Measurements from ENCODE around the gene SUMF2. TPM values are rescaled to one million over a fixed set of nuclear protein-coding genes. Genes with fewer than 3 reads are reported as not detected.
"Not testable (repeated sequence)": the region's sequence is repeated elsewhere in the genome, so short reads cannot be mapped to it uniquely, and the experiment has no call there.

SUMF2 gene
- total and polyA plus RNA-seq, 5 donors, result 39.8 to 50.0 (median 44.3) TPM

- intact Hi-C loops (cut with DNase I), result no loop called here
- DNase-seq, result no peak
Observed at GRCh38 chr7:56040730-56041129, 23.4 kb upstream of the SUMF2 start.

GRCh38 chr7:56045758-56046157 is 18.3 kb upstream of the SUMF2 start:
- H3K4me1 ChIP-seq (ENCODE audit: control insufficient read depth, insufficient read depth, low read length); H3K27ac ChIP-seq (ENCODE audit: low read length); H3K9me3 ChIP-seq (ENCODE audit: control insufficient read depth, low read length); H3K4me3 ChIP-seq (ENCODE audit: low read length); ATAC-seq; intact Hi-C loops (cut with DNase I); H3K27me3 ChIP-seq (ENCODE audit: control insufficient read depth, insufficient read depth); DNase-seq: not testable (repeated sequence)
- 88% methylated on average over 2 of the region's 2 CpGs for WGBS

More at GRCh38 chr7:56040730-56041129, 23.4 kb upstream of the SUMF2 start:
- Histone ChIP-seq H3K4me3 (ENCODE audit: low read length) (no peak overlapping the region), H3K4me1 (ENCODE audit: control insufficient read depth, insufficient read depth, low read length) (no peaks in the 10 kb centered on the region), H3K27me3 (ENCODE audit: control insufficient read depth, insufficient read depth) (no peaks in the 10 kb centered on the region), H3K27ac (ENCODE audit: low read length) (no peak overlapping the region), H3K9me3 (ENCODE audit: control insufficient read depth, low read length) (no peaks in the 10 kb centered on the region)
- peak in 1 of 2 donors; percentile 41 for ATAC-seq
- 84% methylated on average over 3 of the region's 3 CpGs for WGBS

DNA sequence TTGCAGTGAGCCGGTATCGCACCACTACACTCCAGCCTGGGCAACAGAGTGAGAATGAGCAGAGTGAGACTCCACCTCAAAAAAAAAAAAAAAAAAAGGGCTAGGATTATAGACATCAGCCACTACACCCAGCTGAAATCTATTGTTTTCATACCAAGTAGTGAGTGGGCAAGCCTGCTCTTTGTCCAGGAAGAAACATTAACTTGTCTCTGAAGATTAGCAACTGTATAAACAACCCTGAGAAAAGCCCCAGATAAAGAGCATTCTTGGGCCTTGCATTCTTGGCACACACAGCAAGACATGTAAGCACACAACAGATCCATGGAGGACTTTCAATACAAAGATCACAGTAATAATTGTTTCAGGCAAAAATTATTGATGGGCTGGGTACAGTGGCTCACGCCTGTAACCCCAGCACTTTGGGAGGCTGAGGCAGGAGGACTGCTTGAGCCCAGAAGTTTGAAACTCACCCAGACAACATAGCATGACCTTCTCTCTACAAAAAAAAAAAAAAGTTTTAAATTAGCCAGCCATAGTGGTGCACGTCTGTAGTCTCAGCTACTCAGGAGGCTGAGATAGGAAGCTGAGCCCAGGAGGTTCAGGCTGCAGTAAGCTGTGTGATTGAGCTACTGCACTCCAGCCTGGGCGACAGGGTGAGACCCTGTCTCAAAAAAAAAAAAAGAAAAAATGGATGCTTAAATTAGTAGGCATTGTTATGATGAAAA is 17.2 kb upstream of the SUMF2 start:
- Histone ChIP-seq H3K27me3 (ENCODE audit: control insufficient read depth, insufficient read depth) (no peaks in the 10 kb centered on the region), H3K9me3 (ENCODE audit: control insufficient read depth, low read length) (no peaks in the 10 kb centered on the region), H3K4me1 (ENCODE audit: control insufficient read depth, insufficient read depth, low read length) (peaks cover 4% of the 10 kb centered on the region), H3K27ac (ENCODE audit: low read length) (peak overlapping the region; percentile 25), H3K4me3 (ENCODE audit: low read length) (no peak overlapping the region)
- peak; percentile 5 to 53 for ATAC-seq
- 52% methylated on average over 5 of the region's 5 CpGs for WGBS
- DNase-seq, result no peak
- intact Hi-C loops (cut with DNase I), result no loop called here

GRCh38 chr7:56047446-56048116 is 16.5 kb upstream of the SUMF2 start:
- DNase-seq; ATAC-seq; intact Hi-C loops (cut with DNase I); H3K27ac ChIP-seq (ENCODE audit: low read length); H3K9me3 ChIP-seq (ENCODE audit: control insufficient read depth, low read length); H3K27me3 ChIP-seq (ENCODE audit: control insufficient read depth, insufficient read depth); H3K4me3 ChIP-seq (ENCODE audit: low read length); H3K4me1 ChIP-seq (ENCODE audit: control insufficient read depth, insufficient read depth, low read length): not testable (repeated sequence)
- WGBS, result 82% methylated on average over 11 of the region's 11 CpGs

DNA sequence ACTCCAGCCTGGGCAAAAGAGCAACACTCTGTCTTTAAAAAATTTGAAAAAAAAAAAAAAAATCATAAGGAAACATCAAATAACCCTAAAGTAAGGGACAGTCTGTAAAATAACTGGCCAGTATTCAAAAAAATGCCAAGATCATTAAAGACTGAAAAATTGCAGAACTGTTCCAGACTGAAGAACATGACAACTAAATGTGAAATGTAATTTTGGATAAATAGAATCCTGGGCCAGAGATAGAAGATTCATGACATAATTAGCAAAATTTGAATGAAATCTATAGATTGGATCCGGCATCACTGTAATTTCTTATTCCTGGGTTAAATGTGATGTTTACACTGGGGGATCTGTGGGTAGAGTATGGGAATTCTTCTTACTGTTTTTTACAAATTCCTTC is 15.8 kb upstream of the SUMF2 start:
- ATAC-seq (no peak), DNase-seq (no peak)
- Histone ChIP-seq H3K4me1 (ENCODE audit: control insufficient read depth, insufficient read depth, low read length) (peaks cover 4% of the 10 kb centered on the region), H3K4me3 (ENCODE audit: low read length) (no peak overlapping the region), H3K27me3 (ENCODE audit: control insufficient read depth, insufficient read depth) (no peaks in the 10 kb centered on the region), H3K9me3 (ENCODE audit: control insufficient read depth, low read length) (no peaks in the 10 kb centered on the region), H3K27ac (ENCODE audit: low read length) (no peak overlapping the region)
- intact Hi-C loops (cut with DNase I), result no loop called here
- 86% methylated on average over 1 of the region's 1 CpG for WGBS

GRCh38 chr7:56048763-56049162 is 15.3 kb upstream of the SUMF2 start:
- ATAC-seq; H3K9me3 ChIP-seq (ENCODE audit: control insufficient read depth, low read length); DNase-seq; H3K27me3 ChIP-seq (ENCODE audit: control insufficient read depth, insufficient read depth); intact Hi-C loops (cut with DNase I); H3K27ac ChIP-seq (ENCODE audit: low read length); H3K4me3 ChIP-seq (ENCODE audit: low read length); H3K4me1 ChIP-seq (ENCODE audit: control insufficient read depth, insufficient read depth, low read length): not testable (repeated sequence)
- 45% methylated on average over 8 of the region's 8 CpGs for WGBS

DNA sequence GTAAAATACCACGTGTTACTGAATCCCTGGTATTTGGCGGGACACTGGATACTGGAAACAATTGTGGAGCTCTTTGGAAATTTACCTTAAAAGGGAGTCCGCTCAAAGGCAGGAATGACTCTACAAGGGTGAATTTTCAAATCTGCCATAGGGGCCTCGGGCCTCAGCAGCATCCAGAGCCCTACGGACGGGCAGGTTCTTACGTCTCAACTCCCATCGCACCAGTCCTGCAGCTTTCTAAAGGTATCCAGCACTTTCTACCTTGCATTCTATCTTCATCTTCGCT is 13.1 kb upstream of the SUMF2 start:
- intact Hi-C loops (cut with DNase I), result no loop called here

DNA sequence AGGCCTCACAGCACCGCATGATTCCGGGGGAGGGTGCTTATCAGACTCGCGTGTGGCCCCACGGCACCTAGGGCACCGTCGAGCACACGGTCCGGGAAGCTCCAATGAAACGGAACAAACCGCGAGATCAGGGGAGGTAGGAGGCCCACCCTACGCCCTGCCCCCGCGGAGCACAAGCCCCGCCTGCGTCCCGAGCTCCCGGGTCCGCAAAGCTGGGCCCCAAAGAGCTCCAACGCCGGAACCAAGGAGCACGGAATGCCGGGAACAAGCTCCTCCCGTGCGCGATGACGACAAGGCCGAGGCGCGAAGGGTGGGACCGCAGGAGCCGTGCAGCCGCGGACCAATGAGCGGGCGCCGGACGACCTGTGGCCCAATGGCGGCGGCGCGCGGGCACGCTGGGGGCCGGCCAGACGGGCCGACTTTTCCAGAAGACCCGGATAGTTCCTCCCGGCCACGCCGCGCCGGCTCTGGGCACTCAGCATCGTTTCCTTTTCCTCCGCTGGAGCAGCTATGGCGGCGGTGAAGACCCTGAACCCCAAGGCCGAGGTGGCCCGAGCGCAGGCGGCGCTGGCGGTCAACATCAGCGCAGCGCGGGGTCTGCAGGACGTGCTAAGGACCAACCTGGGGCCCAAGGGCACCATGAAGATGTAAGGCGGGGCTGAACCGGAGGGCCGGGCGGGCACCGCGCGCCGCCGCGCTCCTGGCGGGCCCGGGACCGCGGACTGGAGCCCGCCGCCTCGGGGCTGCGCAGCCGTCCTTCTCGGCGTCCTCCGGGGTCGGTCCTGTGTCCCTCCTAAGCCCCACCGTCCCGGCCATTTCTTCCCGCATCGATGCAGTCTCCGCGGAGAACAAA is 12.5 kb upstream of the SUMF2 start, which contains the start of the genes CCT6A and PSPH:
TSS of gene CCT6A (plus strand) at position 427 of the 853 bp plus-strand sequence. CDS start at position 511, 84 bp downstream.
TSS of gene PSPH (minus strand) at position 106 of the 853 bp plus-strand sequence. CDS start 30,232 bp downstream, outside the sequence.
- H3K4me3 ChIP-seq (ENCODE audit: low read length), result peak within 1 kb of the TSS; percentile 74
- no peaks in the 10 kb centered on the region for H3K27me3 ChIP-seq (ENCODE audit: control insufficient read depth, insufficient read depth)
- DNase-seq (peak; percentile 98 to 99 (median 99)), ATAC-seq (peak; percentile 99)
- intact Hi-C loops (cut with DNase I), result no loop called here
- under 1% methylated on average over 97 of the region's 97 CpGs for WGBS
- H3K4me1 ChIP-seq (ENCODE audit: control insufficient read depth, insufficient read depth, low read length), result peaks cover 4% of the 10 kb centered on the region
- H3K27ac ChIP-seq (ENCODE audit: low read length), result peak within 1 kb of the TSS; percentile 89
- no peaks in the 10 kb centered on the region for H3K9me3 ChIP-seq (ENCODE audit: control insufficient read depth, low read length)

More for the DNA sequence above, 13.1 kb upstream of the SUMF2 start:
- DNase-seq (no peak), ATAC-seq (no peak)
- no peaks in the 10 kb centered on the region for H3K9me3 ChIP-seq (ENCODE audit: control insufficient read depth, low read length)
- H3K27ac ChIP-seq (ENCODE audit: low read length), result peak overlapping the region; percentile 86
- H3K27me3 ChIP-seq (ENCODE audit: control insufficient read depth, insufficient read depth), result no peaks in the 10 kb centered on the region
- under 1% methylated on average over 9 of the region's 9 CpGs for WGBS
- H3K4me1 ChIP-seq (ENCODE audit: control insufficient read depth, insufficient read depth, low read length), result peaks cover 4% of the 10 kb centered on the region
- H3K4me3 ChIP-seq (ENCODE audit: low read length), result peak overlapping the region; percentile 74

DNA sequence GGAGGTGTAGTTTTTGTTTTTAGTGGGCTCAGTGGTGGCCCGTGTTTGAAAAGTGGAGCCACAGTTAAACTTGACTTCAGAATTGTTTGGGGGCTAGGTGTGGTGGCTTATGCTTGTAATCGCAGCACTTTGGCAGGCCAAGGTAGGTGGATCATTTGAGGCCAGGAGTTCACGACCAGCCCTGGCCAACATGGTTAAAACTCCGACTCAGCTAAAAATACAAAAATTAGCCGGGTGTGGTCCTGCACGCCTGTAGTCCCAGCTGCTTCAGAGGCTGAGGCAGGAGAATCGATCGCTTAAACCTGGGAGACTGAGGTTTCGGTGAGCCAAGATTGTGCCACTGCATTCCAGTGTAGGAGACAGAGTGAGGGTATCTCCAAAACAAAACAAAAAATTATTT is 10.7 kb upstream of the SUMF2 start:
- Histone ChIP-seq H3K27me3 (ENCODE audit: control insufficient read depth, insufficient read depth) (no peaks in the 10 kb centered on the region), H3K4me1 (ENCODE audit: control insufficient read depth, insufficient read depth, low read length) (peaks cover 4% of the 10 kb centered on the region)

GRCh38 chr7:56053993-56054392 is 10.1 kb upstream of the SUMF2 start:
- DNase-seq (no peak), ATAC-seq (no peak)
- 83% methylated on average over 2 of the region's 2 CpGs for WGBS
- Histone ChIP-seq H3K4me3 (ENCODE audit: low read length) (no peak overlapping the region), H3K27me3 (ENCODE audit: control insufficient read depth, insufficient read depth) (no peaks in the 10 kb centered on the region), H3K27ac (ENCODE audit: low read length) (no peak overlapping the region), H3K9me3 (ENCODE audit: control insufficient read depth, low read length) (no peaks in the 10 kb centered on the region), H3K4me1 (ENCODE audit: control insufficient read depth, insufficient read depth, low read length) (peaks cover 4% of the 10 kb centered on the region)
- intact Hi-C loops (cut with DNase I), result no loop called here

More for the DNA sequence above, 10.7 kb upstream of the SUMF2 start:
- Histone ChIP-seq H3K9me3 (ENCODE audit: control insufficient read depth, low read length) (no peaks in the 10 kb centered on the region), H3K27ac (ENCODE audit: low read length) (no peak overlapping the region), H3K4me3 (ENCODE audit: low read length) (no peak overlapping the region)
- no peak for ATAC-seq
- intact Hi-C loops (cut with DNase I), result no loop called here
- DNase-seq, result no peak
- 85% methylated on average over 9 of the region's 9 CpGs for WGBS

GRCh38 chr7:56062382-56062781 is 1.7 kb upstream of the SUMF2 start:
- no peaks in the 10 kb centered on the region for H3K9me3 ChIP-seq (ENCODE audit: control insufficient read depth, low read length)
- intact Hi-C loops (cut with DNase I), result no loop called here
- DNase-seq, result no peak
- H3K27ac ChIP-seq (ENCODE audit: low read length), result no peak overlapping the region
- H3K4me3 ChIP-seq (ENCODE audit: low read length), result no peak overlapping the region
- H3K27me3 ChIP-seq (ENCODE audit: control insufficient read depth, insufficient read depth), result no peaks in the 10 kb centered on the region
- no peaks in the 10 kb centered on the region for H3K4me1 ChIP-seq (ENCODE audit: control insufficient read depth, insufficient read depth, low read length)
- ATAC-seq, result no peak
- WGBS, result 56% methylated on average over 2 of the region's 2 CpGs

Measured in right cardiac atrium (tissue), 5 donors.